ENCODE measurements around the gene SPATA18.

- no peak for TF ChIP-seq CTCF (IDR thresholded peaks at IDR 0.05)
- TF ChIP-seq POLR2AphosphoS5 (IDR thresholded peaks at IDR 0.05), result no peak
- TF ChIP-seq POLR2A (IDR thresholded peaks at IDR 0.05), result no peak
These were observed 42.4 kb downstream of the SPATA18 start for GRCh38 chr4:52093466-52093865.

All from breast epithelium (tissue), 3 donors.